Measurements from ENCODE around the gene DISP3.

Gene DISP3

GRCh38 chr1:11466416-11466815 lies 12.5 kb upstream of the DISP3 start:
- no peaks in the 10 kb centered on the region for H3K9me3 ChIP-seq (ENCODE audit: insufficient read depth, low read length, severe bottlenecking)
- H3K4me3 ChIP-seq (ENCODE audit: low read depth in 1 of 2, low read length in 2 of 2) = no peak overlapping the region
- no peaks in the 10 kb centered on the region for H3K4me1 ChIP-seq (ENCODE audit: insufficient read depth, low read length)
- no peaks in the 10 kb centered on the region for H3K79me2 ChIP-seq (ENCODE audit: insufficient read depth, low read length)
- no peak overlapping the region for H3K27ac ChIP-seq (ENCODE audit: low read length)
- ATAC-seq (ENCODE audit: insufficient read depth, low read depth) (no peak), DNase-seq (no peak)
- peaks cover 3% of the 10 kb centered on the region; the same call in 1 of the 2 replicates for H4K20me1 ChIP-seq (ENCODE audit: insufficient read depth, low read length)
- H3K9ac ChIP-seq (ENCODE audit: low read depth, low read length) = no peak overlapping the region
- no peak overlapping the region for H2AFZ ChIP-seq (ENCODE audit: low read depth, low read length)
- no peaks in the 10 kb centered on the region for H3K36me3 ChIP-seq (ENCODE audit: insufficient read depth, low read length)
- H3K4me2 ChIP-seq (ENCODE audit: insufficient read depth, low read length) = no peak overlapping the region
- no peak for TF ChIP-seq EZH2 (IDR thresholded peaks at IDR 0.05; ENCODE audit: borderline replicate concordance, low read depth, low read length, severe bottlenecking)
- no peak for TF ChIP-seq CTCF (IDR thresholded peaks at IDR 0.05; ENCODE audit: borderline replicate concordance, extremely low read depth, low read length, poor library complexity, severe bottlenecking)
- H3K27me3 ChIP-seq (ENCODE audit: insufficient read depth, low read length, poor library complexity) = peaks cover 13% of the 10 kb centered on the region

- TF ChIP-seq CTCF (IDR thresholded peaks at IDR 0.05; ENCODE audit: borderline replicate concordance, extremely low read depth, low read length, poor library complexity, severe bottlenecking) (no peak), EZH2 (IDR thresholded peaks at IDR 0.05; ENCODE audit: borderline replicate concordance, low read depth, low read length, severe bottlenecking) (no peak)
- Histone ChIP-seq H3K27ac (ENCODE audit: low read length) (no peak overlapping the region), H3K9me3 (ENCODE audit: insufficient read depth, low read length, severe bottlenecking) (no peaks in the 10 kb centered on the region), H3K79me2 (ENCODE audit: insufficient read depth, low read length) (no peaks in the 10 kb centered on the region), H3K4me3 (ENCODE audit: low read depth in 1 of 2, low read length in 2 of 2) (no peak overlapping the region), H3K4me2 (ENCODE audit: insufficient read depth, low read length) (no peak overlapping the region), H2AFZ (ENCODE audit: low read depth, low read length) (no peak overlapping the region), H3K4me1 (ENCODE audit: insufficient read depth, low read length) (no peaks in the 10 kb centered on the region), H3K9ac (ENCODE audit: low read depth, low read length) (no peak overlapping the region), H3K27me3 (ENCODE audit: insufficient read depth, low read length, poor library complexity) (peaks cover 9% of the 10 kb centered on the region), H4K20me1 (ENCODE audit: insufficient read depth, low read length) (no peaks in the 10 kb centered on the region; the same call in 1 of the 2 replicates), H3K36me3 (ENCODE audit: insufficient read depth, low read length) (no peaks in the 10 kb centered on the region)
- no peak for ATAC-seq (ENCODE audit: insufficient read depth, low read depth)
- DNase-seq = no peak
Observed at GRCh38 chr1:11468878-11469277, 10.1 kb upstream of the DISP3 start.

GRCh38 chr1:11470912-11471311 lies 8.0 kb upstream of the DISP3 start:
- ATAC-seq (ENCODE audit: insufficient read depth, low read depth) = no peak
- TF ChIP-seq EZH2 (IDR thresholded peaks at IDR 0.05; ENCODE audit: borderline replicate concordance, low read depth, low read length, severe bottlenecking) (no peak), CTCF (IDR thresholded peaks at IDR 0.05; ENCODE audit: borderline replicate concordance, extremely low read depth, low read length, poor library complexity, severe bottlenecking) (no peak)
- H4K20me1 ChIP-seq (ENCODE audit: insufficient read depth, low read length) = no peaks in the 10 kb centered on the region; the same call in 1 of the 2 replicates
- H3K4me2 ChIP-seq (ENCODE audit: insufficient read depth, low read length) = no peak overlapping the region
- no peak overlapping the region for H2AFZ ChIP-seq (ENCODE audit: low read depth, low read length)
- no peak overlapping the region for H3K4me3 ChIP-seq (ENCODE audit: low read depth in 1 of 2, low read length in 2 of 2)
- H3K27me3 ChIP-seq (ENCODE audit: insufficient read depth, low read length, poor library complexity) = peaks cover 4% of the 10 kb centered on the region
- no peak for DNase-seq
- H3K36me3 ChIP-seq (ENCODE audit: insufficient read depth, low read length) = no peaks in the 10 kb centered on the region
- H3K27ac ChIP-seq (ENCODE audit: low read length) = no peak overlapping the region
- H3K9ac ChIP-seq (ENCODE audit: low read depth, low read length) = no peak overlapping the region
- no peaks in the 10 kb centered on the region for H3K4me1 ChIP-seq (ENCODE audit: insufficient read depth, low read length)
- H3K9me3 ChIP-seq (ENCODE audit: insufficient read depth, low read length, severe bottlenecking) = no peaks in the 10 kb centered on the region
- no peaks in the 10 kb centered on the region for H3K79me2 ChIP-seq (ENCODE audit: insufficient read depth, low read length)

- DNase-seq = no peak
- Histone ChIP-seq H3K36me3 (ENCODE audit: insufficient read depth, low read length) (no peaks in the 10 kb centered on the region), H3K9me3 (ENCODE audit: insufficient read depth, low read length, severe bottlenecking) (no peaks in the 10 kb centered on the region), H3K9ac (ENCODE audit: low read depth, low read length) (no peak overlapping the region), H3K4me2 (ENCODE audit: insufficient read depth, low read length) (no peak overlapping the region), H3K27me3 (ENCODE audit: insufficient read depth, low read length, poor library complexity) (no peaks in the 10 kb centered on the region), H2AFZ (ENCODE audit: low read depth, low read length) (no peak overlapping the region), H3K4me3 (ENCODE audit: low read depth in 1 of 2, low read length in 2 of 2) (no peak overlapping the region), H3K4me1 (ENCODE audit: insufficient read depth, low read length) (no peaks in the 10 kb centered on the region), H4K20me1 (ENCODE audit: insufficient read depth, low read length) (no peaks in the 10 kb centered on the region; the same call in 1 of the 2 replicates), H3K27ac (ENCODE audit: low read length) (no peak overlapping the region), H3K79me2 (ENCODE audit: insufficient read depth, low read length) (no peaks in the 10 kb centered on the region)
- ATAC-seq (ENCODE audit: insufficient read depth, low read depth) = no peak
- TF ChIP-seq EZH2 (IDR thresholded peaks at IDR 0.05; ENCODE audit: borderline replicate concordance, low read depth, low read length, severe bottlenecking) (no peak), CTCF (IDR thresholded peaks at IDR 0.05; ENCODE audit: borderline replicate concordance, extremely low read depth, low read length, poor library complexity, severe bottlenecking) (no peak)
Observed at GRCh38 chr1:11471473-11471872, 7.5 kb upstream of the DISP3 start.

All from DND-41 (cell line).